ENCODE results near the gene STXBP5.

STXBP5 gene

GRCh38 chr6:147204060-147204785 is at the start of gene STXBP5:
Gene STXBP5 (plus strand): TSS chr6:147204417. CDS start chr6:147204533, 116 bp downstream.
- peak; percentile 31 for DNase-seq

GRCh38 chr6:147154454-147154853 is 49.8 kb upstream of the STXBP5 start:
- DNase-seq, result peak; percentile 54

GRCh38 chr6:147156218-147156617 is 48.0 kb upstream of the STXBP5 start:
- no peak for DNase-seq

GRCh38 chr6:147156799-147157382 is 47.3 kb upstream of the STXBP5 start:
- peak; percentile 21 for DNase-seq

- DNase-seq, result no peak
Measured at GRCh38 chr6:147157930-147158329, 46.3 kb upstream of the STXBP5 start.

- DNase-seq, result no peak
Measured at GRCh38 chr6:147158881-147159280, 45.3 kb upstream of the STXBP5 start.

- DNase-seq, result no peak
Measured at GRCh38 chr6:147159536-147160374, 44.5 kb upstream of the STXBP5 start.

- no peak for DNase-seq
Measured at GRCh38 chr6:147160593-147160992, 43.6 kb upstream of the STXBP5 start.

GRCh38 chr6:147161253-147161973 is 42.8 kb upstream of the STXBP5 start:
- no peak for DNase-seq

- DNase-seq, result peak; percentile 83
Measured at GRCh38 chr6:147161974-147162495, 42.2 kb upstream of the STXBP5 start.

GRCh38 chr6:147164761-147165160 is 39.5 kb upstream of the STXBP5 start:
- peak; percentile 58 for DNase-seq

GRCh38 chr6:147166360-147166944 is 37.8 kb upstream of the STXBP5 start:
- peak; percentile 34 for DNase-seq

- DNase-seq, result peak; percentile 26
Measured at GRCh38 chr6:147166992-147167391, 37.2 kb upstream of the STXBP5 start.

GRCh38 chr6:147167576-147168461 is 36.4 kb upstream of the STXBP5 start:
- DNase-seq, result no peak

GRCh38 chr6:147169529-147169928 is 34.7 kb upstream of the STXBP5 start:
- DNase-seq, result no peak

GRCh38 chr6:147170269-147170668 is 33.9 kb upstream of the STXBP5 start:
- DNase-seq, result peak; percentile 98

- DNase-seq, result no peak
Measured at GRCh38 chr6:147173140-147173539, 31.1 kb upstream of the STXBP5 start.

- peak; percentile 34 for DNase-seq
Measured at GRCh38 chr6:147173675-147174308, 30.4 kb upstream of the STXBP5 start.

GRCh38 chr6:147176795-147177194 is 27.4 kb upstream of the STXBP5 start:
- DNase-seq, result no peak

- peak; percentile 32 for DNase-seq
Measured at GRCh38 chr6:147177286-147177685, 26.9 kb upstream of the STXBP5 start.

- DNase-seq, result no peak
Measured at GRCh38 chr6:147178355-147178754, 25.9 kb upstream of the STXBP5 start.
